K562 (cell line): ENCODE measurements around the gene ID2. TPM values are rescaled to one million over a fixed set of nuclear protein-coding genes. Genes with fewer than 3 reads are reported as not detected.

ENCODE experiments used
- BRD4 ChIP-seq: fragments of 200-600 bp; sonication (generic); IDR thresholded peaks from 2 replicates; pipeline ENCODE4 v1.6.1; 2017; ENCODE audit warnings: inconsistent platforms
- CEBPZ ChIP-seq: fragments of 150-350 bp; IDR thresholded peaks from 2 replicates; pipeline ENCODE4 v1.6.1; 2014; ENCODE audit warnings: low read depth, mild to moderate bottlenecking, low read length, borderline replicate concordance
- CHD1 ChIP-seq: fragments of 200-600 bp; sonication (generic); IDR thresholded peaks from one replicate; pipeline ENCODE4 v1.6.1; 2012; ENCODE audit warnings: mild to moderate bottlenecking, moderate library complexity, low read length, inconsistent platforms
- FOXP4 ChIP-seq: sonication (generic); formaldehyde crosslinking; IDR thresholded peaks from 2 replicates; pipeline ENCODE4 v1.8.0; 2022; ENCODE audit warnings: mild to moderate bottlenecking, missing genetic modification reagents, borderline replicate concordance
- KLF16 ChIP-seq: IDR thresholded peaks from 2 replicates; pipeline ENCODE4 v1.6.1; 2016; ENCODE audit warnings: antibody characterized with exemption
- MCM2 ChIP-seq: fragments of 450-650 bp; IDR thresholded peaks from 2 replicates; pipeline ENCODE4 v1.6.1; 2017; ENCODE audit warnings: low read depth, mild to moderate bottlenecking
- MECOM ChIP-seq: fragments of 250-450 bp; sonication (Bioruptor Pico); IDR thresholded peaks from 2 replicates; pipeline ENCODE4 v1.8.0; 2022; ENCODE audit warnings: inconsistent platforms
- MTA3 ChIP-seq: fragments of 450-650 bp; formaldehyde crosslinking; IDR thresholded peaks from 2 replicates; pipeline ENCODE4 v1.6.1; 2017; ENCODE audit warnings: mild to moderate bottlenecking, borderline replicate concordance
- PCBP1 ChIP-seq: fragments of 200-400 bp; formaldehyde crosslinking; IDR thresholded peaks from 2 replicates; pipeline ENCODE4 v1.6.1; 2018; ENCODE audit warnings: mild to moderate bottlenecking, low read depth, low read length; ENCODE audit not compliant: poor library complexity, severe bottlenecking
- PHF21A ChIP-seq: fragments of 450-650 bp; IDR thresholded peaks from 2 replicates; pipeline ENCODE4 v1.6.1; 2017; ENCODE audit warnings: low read depth, borderline replicate concordance
- RB1 ChIP-seq: fragments of 450-650 bp; IDR thresholded peaks from 2 replicates; pipeline ENCODE4 v1.6.1; 2017; ENCODE audit warnings: low read depth, mild to moderate bottlenecking
- TEAD1 ChIP-seq, 2 experiments: fragments of 450-650 bp in 1 of 2; sonication (generic) in 1 of 2; formaldehyde crosslinking; IDR thresholded peaks; 2 replicates each; pipeline versions ENCODE4 v1.4.0 to v1.8.0; 2020 to 2022; ENCODE audit warnings: mild to moderate bottlenecking in 2 of 2, missing genetic modification reagents in 1 of 2
- ZNF217 ChIP-seq: sonication (generic); formaldehyde crosslinking; IDR thresholded peaks from 2 replicates; pipeline ENCODE4 v1.8.0; 2022; ENCODE audit warnings: mild to moderate bottlenecking, missing genetic modification reagents
- ZNF224 ChIP-seq: sonication (generic); formaldehyde crosslinking; IDR thresholded peaks from 2 replicates; pipeline ENCODE4 v1.8.0; 2022; ENCODE audit warnings: mild to moderate bottlenecking, missing genetic modification reagents
- ZNF232 ChIP-seq: sonication (generic); formaldehyde crosslinking; IDR thresholded peaks from 2 replicates; pipeline ENCODE4 v1.8.0; 2022; ENCODE audit warnings: mild to moderate bottlenecking, missing genetic modification reagents
- ZNF239 ChIP-seq: fragments of 250-450 bp; sonication (Bioruptor Pico); IDR thresholded peaks from 2 replicates; pipeline ENCODE4 v1.4.0; 2020; ENCODE audit warnings: mild to moderate bottlenecking
- ZNF589 ChIP-seq: fragments of 200-800 bp; sonication (Bioruptor generic); IDR thresholded peaks from 2 replicates; pipeline ENCODE4 v1.6.1; 2016; ENCODE audit warnings: low read depth, missing genetic modification characterization, missing compliant biosample characterization
- polyA plus RNA-seq, 8 experiments: library from polyadenylated mRNA; depleted of rRNA in 4 of 8; stranded (reverse) in 5 of 8; unstranded in 3 of 8; fragments of >200 nt; fragmentation: Nextera tagmentation in 2 of 8; fragmentation: Illumina TruSeq in 1 of 8; extraction: Ambion mirVana in 2 of 8; extraction: Trizol in 1 of 8; gene quantifications; 2 replicates each; pipeline versions ENCODE4 v1.2.1 to v1.2.3, GENCODE V29; 2011 to 2014; ENCODE audit warnings: inconsistent platforms in 1 of 8, missing spikeins in 1 of 8
- total RNA-seq, 7 experiments: library from RNA; depleted of rRNA in 6 of 7; stranded (reverse); fragments of >200 nt in 6 of 7; fragmentation: Illumina TruSeq in 2 of 7; extraction: Trizol in 2 of 7; gene quantifications; 2 replicates each; pipeline versions ENCODE4 v1.2.1 to v1.2.3, GENCODE V29; 2011 to 2021; ENCODE audit warnings: low replicate concordance in 1 of 7
- TF ChIP-seq, protein P1 (sequence below), 2 experiments: fragments of 450-650 bp; IDR thresholded peaks; 2 replicates each; pipeline ENCODE4 v1.6.1; 2016
- TF ChIP-seq, protein P2 (sequence below): fragments of 250-450 bp; sonication (Bioruptor Pico); IDR thresholded peaks from 2 replicates; pipeline ENCODE4 v1.5.0; 2020; ENCODE audit warnings: mild to moderate bottlenecking

Gene ID2
- total and polyA plus RNA-seq, 9 of the 15 experiments (the other 6 are each of a cell fraction or from before 2014, with no cell fraction given): 8.0 to 35.7 (median 16.6) TPM

DNA sequence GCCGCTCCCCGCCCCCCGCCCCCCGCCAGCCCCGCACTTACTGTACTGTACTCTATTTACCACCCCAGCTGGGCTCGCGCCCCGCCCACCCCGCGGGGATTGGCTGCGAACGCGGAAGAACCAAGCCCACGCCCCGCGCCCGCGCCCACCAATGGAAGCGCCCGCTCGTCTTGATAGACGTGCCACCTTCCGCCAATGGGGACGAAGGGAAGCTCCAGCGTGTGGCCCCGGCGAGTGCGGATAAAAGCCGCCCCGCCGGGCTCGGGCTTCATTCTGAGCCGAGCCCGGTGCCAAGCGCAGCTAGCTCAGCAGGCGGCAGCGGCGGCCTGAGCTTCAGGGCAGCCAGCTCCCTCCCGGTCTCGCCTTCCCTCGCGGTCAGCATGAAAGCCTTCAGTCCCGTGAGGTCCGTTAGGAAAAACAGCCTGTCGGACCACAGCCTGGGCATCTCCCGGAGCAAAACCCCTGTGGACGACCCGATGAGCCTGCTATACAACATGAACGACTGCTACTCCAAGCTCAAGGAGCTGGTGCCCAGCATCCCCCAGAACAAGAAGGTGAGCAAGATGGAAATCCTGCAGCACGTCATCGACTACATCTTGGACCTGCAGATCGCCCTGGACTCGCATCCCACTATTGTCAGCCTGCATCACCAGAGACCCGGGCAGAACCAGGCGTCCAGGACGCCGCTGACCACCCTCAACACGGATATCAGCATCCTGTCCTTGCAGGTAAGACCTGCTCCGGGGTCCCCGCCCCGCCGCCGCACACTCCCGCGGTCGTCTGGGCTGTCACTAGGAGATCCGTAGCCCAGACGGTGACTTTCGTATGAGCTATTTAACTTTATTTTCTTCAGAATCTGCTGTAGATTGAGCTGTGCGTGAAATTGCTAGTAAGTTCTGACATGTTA lies at the start of gene ID2 (continued):
- TF ChIP-seq CHD1 (peak; percentile 89), MTA3 (peak; percentile 99), MCM2 (no peak), ZNF232 (CRISPR knock-in tag) (no peak), TEAD1 (CRISPR knock-in tag; IDR thresholded peaks at IDR 0.05) (0 out of 4 replicates have a peak, but pooled peaks of 1 of the 2 experiments have one; percentile 35), RB1 (peak; percentile 57; the same call in 1 of the 2 replicates), FOXP4 (CRISPR knock-in tag) (peak; percentile 86; the same call in 1 of the 2 replicates), ZNF589 (no peak), MECOM (no peak), CEBPZ (no peak), PCBP1 (no peak), KLF16 (no peak), ZNF224 (no peak), PHF21A (no peak), ZNF217 (CRISPR knock-in tag) (no peak), ZNF239 (CRISPR knock-in tag) (no peak), BRD4 (no peak)
- TF ChIP-seq, protein P1, sequence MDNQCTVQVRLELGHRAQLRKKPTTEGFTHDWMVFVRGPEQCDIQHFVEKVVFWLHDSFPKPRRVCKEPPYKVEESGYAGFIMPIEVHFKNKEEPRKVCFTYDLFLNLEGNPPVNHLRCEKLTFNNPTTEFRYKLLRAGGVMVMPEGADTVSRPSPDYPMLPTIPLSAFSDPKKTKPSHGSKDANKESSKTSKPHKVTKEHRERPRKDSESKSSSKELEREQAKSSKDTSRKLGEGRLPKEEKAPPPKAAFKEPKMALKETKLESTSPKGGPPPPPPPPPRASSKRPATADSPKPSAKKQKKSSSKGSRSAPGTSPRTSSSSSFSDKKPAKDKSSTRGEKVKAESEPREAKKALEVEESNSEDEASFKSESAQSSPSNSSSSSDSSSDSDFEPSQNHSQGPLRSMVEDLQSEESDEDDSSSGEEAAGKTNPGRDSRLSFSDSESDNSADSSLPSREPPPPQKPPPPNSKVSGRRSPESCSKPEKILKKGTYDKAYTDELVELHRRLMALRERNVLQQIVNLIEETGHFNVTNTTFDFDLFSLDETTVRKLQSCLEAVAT (IDR thresholded peaks at IDR 0.05): peak; percentile 7 to 87; a peak in 2 of 4 replicates
- TF ChIP-seq, protein P2, sequence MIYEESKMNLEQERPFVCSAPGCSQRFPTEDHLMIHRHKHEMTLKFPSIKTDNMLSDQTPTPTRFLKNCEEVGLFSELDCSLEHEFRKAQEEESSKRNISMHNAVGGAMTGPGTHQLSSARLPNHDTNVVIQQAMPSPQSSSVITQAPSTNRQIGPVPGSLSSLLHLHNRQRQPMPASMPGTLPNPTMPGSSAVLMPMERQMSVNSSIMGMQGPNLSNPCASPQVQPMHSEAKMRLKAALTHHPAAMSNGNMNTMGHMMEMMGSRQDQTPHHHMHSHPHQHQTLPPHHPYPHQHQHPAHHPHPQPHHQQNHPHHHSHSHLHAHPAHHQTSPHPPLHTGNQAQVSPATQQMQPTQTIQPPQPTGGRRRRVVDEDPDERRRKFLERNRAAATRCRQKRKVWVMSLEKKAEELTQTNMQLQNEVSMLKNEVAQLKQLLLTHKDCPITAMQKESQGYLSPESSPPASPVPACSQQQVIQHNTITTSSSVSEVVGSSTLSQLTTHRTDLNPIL (CRISPR knock-in tag): no peak
